HepG2 (cell line): ENCODE data around the gene DPY19L1. TPM values are rescaled to one million over a fixed set of nuclear protein-coding genes. Genes with fewer than 3 reads are reported as not detected.

ENCODE experiments used
- CBX2 ChIP-seq, 2 experiments: fragments of 200-600 bp in 1 of 2; sonication (generic); formaldehyde crosslinking in 1 of 2; IDR thresholded peaks; 2 replicates each; pipeline versions ENCODE4 v1.7.0 to v1.8.1; 2018 to 2022; ENCODE audit warnings: low read depth in 2 of 2, low read length in 1 of 2, mild to moderate bottlenecking in 1 of 2, missing genetic modification reagents in 1 of 2
- GMEB1 ChIP-seq: sonication (generic); formaldehyde crosslinking; IDR thresholded peaks from 2 replicates; pipeline ENCODE4 v1.5.1; 2020; ENCODE audit warnings: missing genetic modification reagents, mild to moderate bottlenecking, borderline replicate concordance
- KDM5A ChIP-seq: fragments of 200-600 bp; sonication (generic); IDR thresholded peaks from 2 replicates; pipeline ENCODE4 v1.7.0; 2018; ENCODE audit warnings: antibody characterized with exemption, mild to moderate bottlenecking, low read length, borderline replicate concordance
- MED13 ChIP-seq: sonication (generic); formaldehyde crosslinking; IDR thresholded peaks from 2 replicates; pipeline ENCODE4 v1.5.0; 2020; ENCODE audit warnings: missing genetic modification reagents
- MNT ChIP-seq: fragments of 450-650 bp; IDR thresholded peaks from 2 replicates; pipeline ENCODE4 v1.6.1; 2016
- NCOR1 ChIP-seq: fragments of 200-600 bp; sonication (generic); IDR thresholded peaks from 2 replicates; pipeline ENCODE4 v1.7.0; 2017; ENCODE audit warnings: antibody characterized with exemption, low read length, borderline replicate concordance
- REST ChIP-seq, 2 experiments: IDR thresholded peaks; 2 replicates each; pipeline ENCODE4 v1.6.1; 2011 to 2012; ENCODE audit warnings: low read length in 2 of 2, borderline replicate concordance in 1 of 2, low read depth in 1 of 2, mild to moderate bottlenecking in 1 of 2, moderate library complexity in 1 of 2
- TEF ChIP-seq: sonication (generic); formaldehyde crosslinking; IDR thresholded peaks from 2 replicates; pipeline ENCODE4 v1.5.0; 2020; ENCODE audit warnings: missing genetic modification reagents
- TERF1 ChIP-seq: sonication (generic); formaldehyde crosslinking; IDR thresholded peaks from 2 replicates; pipeline ENCODE4 v1.8.0; 2022; ENCODE audit warnings: mild to moderate bottlenecking, missing genetic modification reagents, moderate library complexity
- ZFP36L2 ChIP-seq: sonication (generic); formaldehyde crosslinking; IDR thresholded peaks from 2 replicates; pipeline ENCODE4 v1.4.0; 2020; ENCODE audit warnings: missing genetic modification reagents
- ZNF160 ChIP-seq: sonication (generic); formaldehyde crosslinking; IDR thresholded peaks from 2 replicates; pipeline ENCODE4 v1.8.0; 2022; ENCODE audit warnings: mild to moderate bottlenecking, inconsistent platforms, missing genetic modification reagents
- ZNF326 ChIP-seq: sonication (generic); formaldehyde crosslinking; IDR thresholded peaks from 2 replicates; pipeline ENCODE4 v1.4.0; 2020; ENCODE audit warnings: missing genetic modification reagents, borderline replicate concordance
- ZNF605 ChIP-seq: sonication (generic); formaldehyde crosslinking; IDR thresholded peaks from 2 replicates; pipeline ENCODE4 v1.8.0; 2022; ENCODE audit warnings: mild to moderate bottlenecking, missing genetic modification reagents
- ZNF766 ChIP-seq: sonication (generic); formaldehyde crosslinking; IDR thresholded peaks from 2 replicates; pipeline ENCODE4 v1.5.0; 2020; ENCODE audit warnings: missing genetic modification reagents, borderline replicate concordance
- ZNF768 ChIP-seq: sonication (generic); formaldehyde crosslinking; IDR thresholded peaks from 2 replicates; pipeline ENCODE4 v1.4.0; 2020; ENCODE audit warnings: missing genetic modification reagents
- ZNF775 ChIP-seq: sonication (generic); formaldehyde crosslinking; IDR thresholded peaks from 2 replicates; pipeline ENCODE4 v1.4.0; 2020; ENCODE audit warnings: missing genetic modification reagents, mild to moderate bottlenecking, moderate library complexity, borderline replicate concordance
- polyA plus RNA-seq, 8 experiments: library from polyadenylated mRNA; depleted of rRNA in 3 of 8; stranded (reverse) in 7 of 8; unstranded in 1 of 8; fragments of >200 nt; fragmentation: Illumina TruSeq in 4 of 8; extraction: Trizol in 4 of 8; gene quantifications; 2 replicates each; pipeline versions ENCODE4 v1.2.1 to v1.2.3, GENCODE V29; 2011 to 2016; ENCODE audit warnings: low read depth in 4 of 8, missing spikeins in 1 of 8, mixed read lengths in 1 of 8; ENCODE audit not compliant: insufficient read depth in 1 of 8
- total RNA-seq, 5 experiments: library from RNA; depleted of rRNA; stranded (reverse); fragments of >200 nt; fragmentation: Illumina TruSeq; extraction: Trizol; gene quantifications; 2 replicates each; pipeline ENCODE4 v1.2.3, GENCODE V29; 2016; ENCODE audit warnings: low read depth in 1 of 5

DPY19L1 gene
- total and polyA plus RNA-seq, 2 of the 13 experiments (the other 11 are each of a cell fraction or from before 2014, with no cell fraction given), result 18.9 to 32.6 TPM

GRCh38 chr7:35037526-35038341, 449 bp upstream of the DPY19L1 start (continued):
- peak; percentile 63; the same call in 1 of the 2 replicates for TF ChIP-seq GMEB1 (CRISPR knock-in tag)
- peak; percentile 66; the same call in 1 of the 2 replicates for TF ChIP-seq ZNF160 (CRISPR knock-in tag)
- no peak for TF ChIP-seq ZFP36L2 (CRISPR knock-in tag)
- TF ChIP-seq ZNF766 (CRISPR knock-in tag), result 0 out of 2 replicates have a peak, but pooled peaks have one; percentile 71
- TF ChIP-seq TEF (CRISPR knock-in tag), result 0 out of 2 replicates have a peak, but pooled peaks have one; percentile 36
- TF ChIP-seq ZNF605 (CRISPR knock-in tag), result peak; percentile 78
- TF ChIP-seq ZNF775 (CRISPR knock-in tag), result no peak
- no peak for TF ChIP-seq REST (IDR thresholded peaks at IDR 0.05; ENCODE audit: borderline replicate concordance in 1 of 2, low read depth in 1 of 2, low read length in 2 of 2)
- no peak for TF ChIP-seq TERF1
- TF ChIP-seq MNT, result no peak
- TF ChIP-seq ZNF768, result peak; percentile 47; the same call in 1 of the 2 replicates
- TF ChIP-seq CBX2 (IDR thresholded peaks at IDR 0.05; ENCODE audit: low read depth, low read length), result no peak
- no peak for TF ChIP-seq CBX2 (CRISPR knock-in tag; IDR thresholded peaks at IDR 0.05; ENCODE audit: low read depth)
- no peak for TF ChIP-seq NCOR1
- no peak for TF ChIP-seq ZNF326 (CRISPR knock-in tag)
- peak; percentile 51; the same call in 1 of the 2 replicates for TF ChIP-seq KDM5A
- TF ChIP-seq MED13 (CRISPR knock-in tag), result no peak
